ENCODE results near the gene FLOT2.

The FLOT2 gene

GRCh38 chr17:28929787-28930186 is 32.3 kb upstream of the FLOT2 start:
- no peaks in the 10 kb centered on the region for H3K27me3 ChIP-seq (replicated peaks; ENCODE audit: insufficient read depth, low read length)
- TF ChIP-seq, protein P1, sequence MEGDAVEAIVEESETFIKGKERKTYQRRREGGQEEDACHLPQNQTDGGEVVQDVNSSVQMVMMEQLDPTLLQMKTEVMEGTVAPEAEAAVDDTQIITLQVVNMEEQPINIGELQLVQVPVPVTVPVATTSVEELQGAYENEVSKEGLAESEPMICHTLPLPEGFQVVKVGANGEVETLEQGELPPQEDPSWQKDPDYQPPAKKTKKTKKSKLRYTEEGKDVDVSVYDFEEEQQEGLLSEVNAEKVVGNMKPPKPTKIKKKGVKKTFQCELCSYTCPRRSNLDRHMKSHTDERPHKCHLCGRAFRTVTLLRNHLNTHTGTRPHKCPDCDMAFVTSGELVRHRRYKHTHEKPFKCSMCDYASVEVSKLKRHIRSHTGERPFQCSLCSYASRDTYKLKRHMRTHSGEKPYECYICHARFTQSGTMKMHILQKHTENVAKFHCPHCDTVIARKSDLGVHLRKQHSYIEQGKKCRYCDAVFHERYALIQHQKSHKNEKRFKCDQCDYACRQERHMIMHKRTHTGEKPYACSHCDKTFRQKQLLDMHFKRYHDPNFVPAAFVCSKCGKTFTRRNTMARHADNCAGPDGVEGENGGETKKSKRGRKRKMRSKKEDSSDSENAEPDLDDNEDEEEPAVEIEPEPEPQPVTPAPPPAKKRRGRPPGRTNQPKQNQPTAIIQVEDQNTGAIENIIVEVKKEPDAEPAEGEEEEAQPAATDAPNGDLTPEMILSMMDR (IDR thresholded peaks at IDR 0.05; ENCODE audit: low read length): no peak
- TF ChIP-seq EZH2 (optimal IDR thresholded peaks at IDR 0.05; ENCODE audit: low read depth, low read length) (no peak), EZH2phosphoT487 (IDR thresholded peaks at IDR 0.05; ENCODE audit: low read length) (no peak)
- H3K9me3 ChIP-seq (replicated peaks; ENCODE audit: insufficient read depth, low read length): no peaks in the 10 kb centered on the region
- no peak overlapping the region for H3K27ac ChIP-seq (ENCODE audit: low read length)
- H2AFZ ChIP-seq (ENCODE audit: low read length): no peak overlapping the region
- peaks cover 98% of the 10 kb centered on the region for H3K79me2 ChIP-seq (ENCODE audit: low read length)
- H4K20me1 ChIP-seq (ENCODE audit: insufficient read depth, low read length): peaks cover 14% of the 10 kb centered on the region
- H3K4me3 ChIP-seq (ENCODE audit: low read length): no peak overlapping the region
- no peak overlapping the region for H3K4me2 ChIP-seq (ENCODE audit: low read depth, low read length)
- DNase-seq: no peak
- H3K9ac ChIP-seq (ENCODE audit: low read length): no peak overlapping the region
- H3F3A ChIP-seq (ENCODE audit: insufficient read depth, low read length): peaks cover 15% of the 10 kb centered on the region
- no peaks in the 10 kb centered on the region for H3K36me3 ChIP-seq (replicated peaks; ENCODE audit: insufficient read depth, low read length)
- peaks cover 26% of the 10 kb centered on the region for H3K4me1 ChIP-seq (ENCODE audit: low read length)
- H3K9me2 ChIP-seq (replicated peaks; ENCODE audit: insufficient read depth, low read length): no peaks in the 10 kb centered on the region

GRCh38 chr17:28928061-28928460 is 30.5 kb upstream of the FLOT2 start:
- Histone ChIP-seq H3F3A (ENCODE audit: insufficient read depth, low read length) (peaks cover 15% of the 10 kb centered on the region), H4K20me1 (ENCODE audit: insufficient read depth, low read length) (peaks cover 18% of the 10 kb centered on the region)

DNA sequence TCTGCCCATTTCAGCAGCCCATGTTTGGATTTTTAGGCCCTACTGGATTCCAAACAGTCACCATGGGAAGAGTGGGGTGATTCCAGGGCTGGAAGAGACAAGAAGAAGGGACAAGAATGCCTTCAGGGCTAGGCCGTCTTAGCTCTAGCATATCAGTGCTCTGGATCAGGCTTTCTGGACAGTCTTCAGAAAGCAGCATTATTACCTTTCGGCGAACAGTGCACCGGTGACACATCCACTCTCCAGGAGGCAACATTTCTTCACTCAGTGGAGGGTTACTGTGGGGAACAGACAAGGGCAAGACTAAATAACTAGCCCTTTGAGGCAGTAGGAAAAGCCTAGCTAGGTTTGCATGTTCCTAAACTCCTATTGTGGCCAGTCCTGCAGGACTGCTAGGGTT is 29.3 kb upstream of the FLOT2 start:
- peak overlapping the region; percentile 44 for H3K4me2 ChIP-seq (ENCODE audit: low read depth, low read length)

More at GRCh38 chr17:28928061-28928460, 30.5 kb upstream of the FLOT2 start:
- DNase-seq: no peak
- no peak overlapping the region for H3K27ac ChIP-seq (ENCODE audit: low read length)
- H3K36me3 ChIP-seq (replicated peaks; ENCODE audit: insufficient read depth, low read length): no peaks in the 10 kb centered on the region; the same call in 1 of the 2 replicates
- no peak overlapping the region for H3K9ac ChIP-seq (ENCODE audit: low read length)
- H3K4me1 ChIP-seq (ENCODE audit: low read length): peaks cover 26% of the 10 kb centered on the region
- H3K4me2 ChIP-seq (ENCODE audit: low read depth, low read length): no peak overlapping the region
- H3K4me3 ChIP-seq (ENCODE audit: low read length): no peak overlapping the region
- H3K27me3 ChIP-seq (replicated peaks; ENCODE audit: insufficient read depth, low read length): no peaks in the 10 kb centered on the region
- no peaks in the 10 kb centered on the region for H3K9me2 ChIP-seq (replicated peaks; ENCODE audit: insufficient read depth, low read length)
- TF ChIP-seq, protein P1 (IDR thresholded peaks at IDR 0.05; ENCODE audit: low read length): no peak
- TF ChIP-seq EZH2 (optimal IDR thresholded peaks at IDR 0.05; ENCODE audit: low read depth, low read length): no peak
- H3K79me2 ChIP-seq (ENCODE audit: low read length): peaks cover 95% of the 10 kb centered on the region
- no peak overlapping the region for H2AFZ ChIP-seq (ENCODE audit: low read length)
- H3K9me3 ChIP-seq (replicated peaks; ENCODE audit: insufficient read depth, low read length): no peaks in the 10 kb centered on the region

More for the DNA sequence above, 29.3 kb upstream of the FLOT2 start:
- H3F3A ChIP-seq (ENCODE audit: insufficient read depth, low read length): peaks cover 15% of the 10 kb centered on the region
- H3K4me3 ChIP-seq (ENCODE audit: low read length): no peak overlapping the region
- no peaks in the 10 kb centered on the region for H3K27me3 ChIP-seq (replicated peaks; ENCODE audit: insufficient read depth, low read length)
- H3K79me2 ChIP-seq (ENCODE audit: low read length): peaks cover 95% of the 10 kb centered on the region
- H4K20me1 ChIP-seq (ENCODE audit: insufficient read depth, low read length): peaks cover 18% of the 10 kb centered on the region
- H3K36me3 ChIP-seq (replicated peaks; ENCODE audit: insufficient read depth, low read length): peaks cover 5% of the 10 kb centered on the region
- peak overlapping the region; percentile 9; the same call in 1 of the 2 replicates for H3K9ac ChIP-seq (ENCODE audit: low read length)
- TF ChIP-seq, protein P1 (IDR thresholded peaks at IDR 0.05; ENCODE audit: low read length): no peak
- TF ChIP-seq EZH2phosphoT487 (IDR thresholded peaks at IDR 0.05; ENCODE audit: low read length) (no peak), EZH2 (optimal IDR thresholded peaks at IDR 0.05; ENCODE audit: low read depth, low read length) (no peak)
- no peaks in the 10 kb centered on the region for H3K9me3 ChIP-seq (replicated peaks; ENCODE audit: insufficient read depth, low read length)
- H3K4me1 ChIP-seq (ENCODE audit: low read length): peaks cover 26% of the 10 kb centered on the region
- peak overlapping the region; percentile 60; the same call in 1 of the 2 replicates for H3K27ac ChIP-seq (ENCODE audit: low read length)
- no peak overlapping the region for H2AFZ ChIP-seq (ENCODE audit: low read length)
- H3K9me2 ChIP-seq (replicated peaks; ENCODE audit: insufficient read depth, low read length): no peaks in the 10 kb centered on the region
- DNase-seq: no peak
